Stimulated activated CD8-positive, alpha-beta memory T cell treated with anti-CD3 and anti-CD28 coated beads, Interleukin-7, amount 100 ng/mL, for 4 hours (primary cell): ENCODE measurements around the gene EVI5L.
"Not testable (repeated sequence)": the region's sequence is repeated elsewhere in the genome, so short reads cannot be mapped to it uniquely, and the experiment has no call there.

Experiments
- DNase-seq, 2 donors: peaks; one replicate each; pipeline ENCODE4 v3.0.0-alpha.2; 2020; ENCODE audit warnings: low read depth in 2 of 2

Gene EVI5L

GRCh38 chr19:7816040-7816439, 14.0 kb upstream of the EVI5L start:
- not testable (repeated sequence) for DNase-seq

GRCh38 chr19:7817801-7818200, 12.2 kb upstream of the EVI5L start:
- no peak for DNase-seq

- DNase-seq = no peak
Observed at GRCh38 chr19:7818806-7819205, 11.2 kb upstream of the EVI5L start.

GRCh38 chr19:7819337-7819736, 10.7 kb upstream of the EVI5L start:
- no peak for DNase-seq

GRCh38 chr19:7820588-7820987, 9.4 kb upstream of the EVI5L start:
- no peak for DNase-seq

GRCh38 chr19:7822910-7823515, 7.0 kb upstream of the EVI5L start:
- no peak for DNase-seq

- no peak for DNase-seq
Observed at GRCh38 chr19:7823686-7824301, 6.2 kb upstream of the EVI5L start.

GRCh38 chr19:7829166-7829520, 875 bp upstream of the EVI5L start:
- DNase-seq = no peak

DNA sequence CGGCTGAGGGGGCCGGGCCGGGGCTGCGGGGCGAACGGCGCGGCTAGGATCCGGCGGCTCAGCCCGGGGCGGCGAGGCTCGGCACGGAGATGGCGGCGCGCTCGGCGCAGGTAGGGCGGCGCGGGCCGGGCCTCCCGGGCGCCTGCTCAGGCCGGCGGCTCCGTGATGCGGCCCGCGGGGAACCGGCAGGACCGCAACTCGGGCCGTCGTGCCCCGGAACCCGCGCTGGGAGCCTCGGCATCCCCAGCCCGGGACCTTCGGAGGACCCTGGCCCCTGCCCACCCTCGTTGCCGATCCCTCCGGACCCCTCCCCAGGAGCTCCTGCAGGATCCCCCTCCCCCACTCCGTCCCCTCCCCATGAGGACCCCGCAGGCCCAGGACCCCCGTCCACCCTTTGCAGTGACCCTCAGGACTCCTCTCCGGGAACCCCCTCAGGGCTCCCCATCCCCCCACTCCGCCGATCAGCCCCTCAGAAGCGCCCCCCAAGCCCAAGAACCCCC, 304 bp downstream of the EVI5L start:
- DNase-seq = no peak

GRCh38 chr19:7830823-7831222, 805 bp downstream of the EVI5L start:
- no peak for DNase-seq

- no peak for DNase-seq
Observed at GRCh38 chr19:7831452-7831851, 1.4 kb downstream of the EVI5L start.

- DNase-seq = no peak
Observed at GRCh38 chr19:7832009-7832408, 2.0 kb downstream of the EVI5L start.

DNA sequence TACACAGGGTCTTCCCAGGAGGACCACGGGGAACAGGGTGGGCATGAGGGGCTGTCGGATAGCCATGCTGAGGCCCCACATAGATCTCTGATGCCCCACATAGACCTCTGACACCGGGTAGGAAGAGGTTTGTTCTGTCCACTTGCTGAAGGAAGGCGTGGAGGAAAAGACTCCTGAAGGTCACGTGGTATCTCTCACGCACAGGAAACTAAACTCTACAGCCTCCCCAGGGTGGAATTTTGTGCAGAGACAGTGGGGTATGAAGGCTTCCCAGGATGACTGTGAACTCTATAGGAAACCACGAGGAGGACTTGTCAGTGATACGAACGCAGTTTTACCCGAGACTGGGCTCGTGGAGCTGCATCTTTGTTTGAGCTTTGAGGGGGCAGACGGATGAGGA, 2.8 kb downstream of the EVI5L start:
- no peak for DNase-seq

DNA sequence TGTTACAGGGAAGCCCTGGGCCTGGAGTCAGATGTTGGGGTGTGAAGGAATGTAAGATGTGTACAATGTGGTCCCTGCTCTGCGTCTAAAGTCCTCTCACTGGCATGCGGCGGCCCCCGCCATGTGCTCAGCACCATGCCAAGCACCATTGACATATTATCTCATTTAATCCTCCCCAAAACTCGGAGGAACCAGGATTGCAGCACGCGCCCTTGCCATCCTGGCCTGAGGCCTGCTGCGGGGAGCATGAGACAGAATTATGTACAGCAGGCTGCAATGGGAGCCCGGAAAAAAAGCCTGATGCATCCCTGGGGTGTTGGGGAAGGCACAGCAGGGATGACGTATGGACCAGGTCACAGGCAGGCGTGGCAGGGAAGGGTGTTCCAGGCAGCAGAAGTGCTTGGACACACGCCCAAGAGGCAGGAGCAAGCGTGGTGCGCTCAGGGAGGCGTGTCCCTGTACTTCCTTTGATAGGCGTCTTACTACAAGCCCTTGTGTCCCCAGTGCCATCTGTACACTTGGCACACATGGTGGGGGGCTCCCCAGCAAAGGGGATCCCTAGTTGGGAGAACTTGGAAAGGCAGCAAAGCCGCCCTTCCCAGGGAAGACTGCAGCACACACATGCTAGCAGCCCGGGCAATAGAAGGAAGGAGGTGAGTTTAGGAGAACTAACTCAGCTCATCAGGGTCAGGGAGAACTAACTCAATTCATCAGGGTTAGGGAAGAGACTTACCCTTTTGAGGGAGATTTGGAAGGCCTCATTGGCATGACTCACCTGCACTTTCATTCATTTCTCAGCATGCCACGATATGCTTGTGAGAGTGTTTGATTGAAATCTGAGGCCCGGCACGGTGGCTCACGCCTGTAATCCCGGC, 3.4 kb downstream of the EVI5L start:
- DNase-seq = no peak

DNA sequence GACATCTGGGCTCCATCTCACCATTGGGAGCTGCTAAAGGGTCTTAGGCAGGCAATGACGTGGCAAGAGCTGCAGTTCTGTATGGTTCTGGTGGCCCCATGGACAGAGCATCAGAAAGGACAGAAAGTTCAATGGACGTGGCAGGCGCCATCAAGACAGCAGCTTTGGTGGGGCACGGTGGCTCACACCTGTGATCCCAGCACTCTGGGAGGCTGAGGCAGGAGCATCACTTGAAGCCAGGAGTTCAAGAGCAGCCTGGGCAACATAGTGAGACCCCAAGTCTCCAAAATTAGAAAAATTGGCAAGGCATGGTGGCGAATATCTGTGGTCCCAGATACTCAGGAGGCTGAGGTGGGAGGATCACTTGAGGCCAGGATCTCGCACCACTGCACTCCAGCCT, 9.5 kb downstream of the EVI5L start:
- no peak for DNase-seq

- DNase-seq = no peak
Observed at GRCh38 chr19:7840629-7841028, 10.6 kb downstream of the EVI5L start.

DNA sequence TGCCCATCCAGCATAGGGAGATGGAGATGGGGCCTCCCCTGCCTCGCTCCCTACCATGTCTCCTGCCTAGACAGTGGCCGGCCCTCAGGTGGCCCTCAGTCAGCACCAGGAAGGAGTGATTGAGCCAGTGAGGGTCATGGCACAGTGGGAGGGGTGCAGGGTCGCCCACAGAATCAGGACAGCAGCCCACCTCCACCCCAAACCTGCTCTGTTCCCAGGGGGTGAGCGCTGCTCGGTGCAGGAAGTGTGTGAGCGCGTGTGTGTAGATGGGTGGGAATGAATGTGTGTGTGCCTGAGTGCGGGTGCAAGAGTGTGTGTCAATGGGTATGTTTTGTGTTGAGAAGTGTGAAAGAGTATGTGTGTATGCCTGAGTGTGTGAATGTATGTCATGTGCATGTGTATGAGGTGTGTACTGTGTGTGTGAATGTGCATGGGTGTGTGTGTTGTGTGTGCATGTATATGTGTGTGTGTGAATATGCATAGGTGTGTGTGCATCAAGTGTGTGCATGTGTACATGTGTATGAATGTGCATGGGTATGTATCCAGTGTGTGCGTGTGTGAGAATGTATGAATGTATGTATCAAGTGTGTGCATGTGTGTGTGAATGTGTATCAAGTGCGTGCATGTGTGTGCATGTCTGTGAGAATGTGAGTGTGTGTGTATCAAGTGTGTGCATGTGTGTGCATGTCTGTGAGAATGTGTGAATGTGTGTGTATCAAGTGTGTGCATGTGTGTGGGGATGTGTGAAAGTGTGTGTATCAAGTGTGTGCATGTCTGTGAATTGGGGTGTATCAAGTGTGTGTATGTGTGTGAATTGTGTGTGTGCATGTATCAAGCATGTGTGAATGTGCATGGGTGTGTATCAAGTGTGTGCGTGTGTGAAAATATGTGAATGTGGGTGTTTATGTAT, 12.0 kb downstream of the EVI5L start:
- no peak for DNase-seq

DNA sequence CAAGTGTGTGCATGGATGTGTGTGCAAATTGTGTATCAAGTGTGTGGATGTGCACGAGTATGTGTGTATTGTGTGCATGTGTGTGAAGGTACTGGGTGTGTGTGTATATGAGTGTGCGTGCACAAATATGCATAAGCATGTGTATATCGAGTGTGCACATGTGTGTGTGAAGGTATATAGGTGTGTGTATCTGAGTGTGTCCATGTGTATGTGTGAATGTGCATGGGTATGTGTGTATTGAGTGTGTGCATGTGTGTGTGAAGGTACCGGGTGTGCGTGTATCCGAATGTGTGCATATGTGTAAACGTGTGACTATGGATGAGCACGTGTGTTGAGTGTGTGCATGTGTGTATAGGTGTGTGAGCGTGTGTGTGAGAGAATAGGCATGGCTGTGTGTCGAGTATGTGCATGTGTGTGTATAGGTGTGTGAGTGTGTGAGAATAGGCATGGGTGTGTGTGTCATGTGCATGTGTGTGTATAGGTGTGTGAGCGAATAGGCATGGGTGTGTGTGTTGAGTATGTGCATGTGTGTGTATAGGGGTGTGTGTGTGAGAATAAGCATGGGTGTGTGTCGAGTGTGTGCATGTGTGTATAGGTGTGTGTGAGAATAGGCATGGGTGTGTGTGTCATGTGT, 12.8 kb downstream of the EVI5L start:
- no peak for DNase-seq

GRCh38 chr19:7843521-7843920, 13.5 kb downstream of the EVI5L start:
- no peak for DNase-seq

DNA sequence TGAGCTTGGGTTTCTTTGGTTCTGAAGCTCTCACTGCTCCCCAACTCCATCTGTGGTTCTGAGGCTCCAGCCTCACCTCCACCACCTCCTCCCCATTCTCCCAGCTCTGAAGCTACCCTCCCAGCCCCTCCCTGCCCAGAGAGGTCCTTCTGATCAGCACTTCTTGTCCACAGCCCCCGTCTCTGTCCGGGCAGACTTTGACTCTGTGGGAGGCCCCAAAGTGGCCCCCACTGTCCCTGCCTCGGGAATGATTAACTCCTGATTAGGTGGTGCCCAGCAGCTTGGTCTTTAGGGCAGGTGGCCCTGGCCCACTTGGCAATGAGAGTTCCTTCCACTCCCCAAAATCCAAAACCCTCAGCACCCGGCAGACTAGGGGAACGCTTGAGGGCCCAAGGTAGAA, 14.4 kb downstream of the EVI5L start:
- no peak for DNase-seq

GRCh38 chr19:7844951-7845350, 14.9 kb downstream of the EVI5L start:
- DNase-seq = no peak
